Measurements from ENCODE around the gene MFNG. TPM values are rescaled to one million over a fixed set of nuclear protein-coding genes. Genes with fewer than 3 reads are reported as not detected.

MFNG gene
- total RNA-seq, 4 donors from 2014 or later: 11.7 to 24.9 (median 19.4) TPM

GRCh38 chr22:37498289-37498909 lies 12.2 kb upstream of the MFNG start:
- H3K27me3 ChIP-seq: no peaks in the 10 kb centered on the region

GRCh38 chr22:37497062-37497599 lies 10.9 kb upstream of the MFNG start:
- H3K36me3 ChIP-seq: peaks cover 0 to 65% (median 0%) of the 10 kb centered on the region in 3 donors
- no peaks in the 10 kb centered on the region for H3K9me3 ChIP-seq
- no peaks in the 10 kb centered on the region for H3K27me3 ChIP-seq
- H3K4me3 ChIP-seq: no peak overlapping the region
- WGBS, 2 donors: 80 to 81% methylated on average over 12 of the region's 12 CpGs
- peak overlapping the region in 1 of 4 donors; percentile 36 for H3K27ac ChIP-seq
- DNase-seq (ENCODE audit: low spot score in 2 of 2): no peak
- TF ChIP-seq EP300 (IDR thresholded peaks at IDR 0.05) (no peak), POLR2A (IDR thresholded peaks at IDR 0.05) (no peak)
- TF ChIP-seq, protein P1, sequence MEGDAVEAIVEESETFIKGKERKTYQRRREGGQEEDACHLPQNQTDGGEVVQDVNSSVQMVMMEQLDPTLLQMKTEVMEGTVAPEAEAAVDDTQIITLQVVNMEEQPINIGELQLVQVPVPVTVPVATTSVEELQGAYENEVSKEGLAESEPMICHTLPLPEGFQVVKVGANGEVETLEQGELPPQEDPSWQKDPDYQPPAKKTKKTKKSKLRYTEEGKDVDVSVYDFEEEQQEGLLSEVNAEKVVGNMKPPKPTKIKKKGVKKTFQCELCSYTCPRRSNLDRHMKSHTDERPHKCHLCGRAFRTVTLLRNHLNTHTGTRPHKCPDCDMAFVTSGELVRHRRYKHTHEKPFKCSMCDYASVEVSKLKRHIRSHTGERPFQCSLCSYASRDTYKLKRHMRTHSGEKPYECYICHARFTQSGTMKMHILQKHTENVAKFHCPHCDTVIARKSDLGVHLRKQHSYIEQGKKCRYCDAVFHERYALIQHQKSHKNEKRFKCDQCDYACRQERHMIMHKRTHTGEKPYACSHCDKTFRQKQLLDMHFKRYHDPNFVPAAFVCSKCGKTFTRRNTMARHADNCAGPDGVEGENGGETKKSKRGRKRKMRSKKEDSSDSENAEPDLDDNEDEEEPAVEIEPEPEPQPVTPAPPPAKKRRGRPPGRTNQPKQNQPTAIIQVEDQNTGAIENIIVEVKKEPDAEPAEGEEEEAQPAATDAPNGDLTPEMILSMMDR (IDR thresholded peaks at IDR 0.05): no peak
- H3K4me1 ChIP-seq: peaks cover 0 to 55% (median 20%) of the 10 kb centered on the region in 4 donors

More at GRCh38 chr22:37498289-37498909, 12.2 kb upstream of the MFNG start:
- 53 to 66% methylated on average over 12 to 14 of the region's 15 CpGs for WGBS, 2 donors
- Histone ChIP-seq H3K27ac (peak overlapping the region in 1 of 4 donors; percentile 85), H3K36me3 (peaks cover 0 to 52% (median 0%) of the 10 kb centered on the region in 3 donors), H3K4me1 (peaks cover 0 to 66% (median 25%) of the 10 kb centered on the region in 4 donors), H3K9me3 (no peaks in the 10 kb centered on the region), H3K4me3 (no peak overlapping the region)
- TF ChIP-seq, protein P1 (IDR thresholded peaks at IDR 0.05): peak; percentile 16 to 67 (median 32)
- TF ChIP-seq EP300 (IDR thresholded peaks at IDR 0.05) (no peak), POLR2A (IDR thresholded peaks at IDR 0.05) (no peak)
- no peak for DNase-seq (ENCODE audit: low spot score in 2 of 2)

GRCh38 chr22:37496651-37497050 lies 10.5 kb upstream of the MFNG start:
- H3K27me3 ChIP-seq: no peaks in the 10 kb centered on the region
- no peak overlapping the region for H3K4me3 ChIP-seq
- 79 to 80% methylated on average over 11 of the region's 11 CpGs for WGBS, 2 donors
- H3K27ac ChIP-seq: peak overlapping the region in 1 of 4 donors; percentile 36
- H3K4me1 ChIP-seq: peaks cover 0 to 50% (median 16%) of the 10 kb centered on the region in 4 donors
- TF ChIP-seq, protein P1 (IDR thresholded peaks at IDR 0.05): no peak
- no peak for TF ChIP-seq EP300 (IDR thresholded peaks at IDR 0.05)
- no peak for TF ChIP-seq POLR2A (IDR thresholded peaks at IDR 0.05)
- no peak for DNase-seq (ENCODE audit: low spot score in 2 of 2)
- H3K36me3 ChIP-seq: peaks cover 0 to 69% (median 0%) of the 10 kb centered on the region in 3 donors
- no peaks in the 10 kb centered on the region for H3K9me3 ChIP-seq

DNA sequence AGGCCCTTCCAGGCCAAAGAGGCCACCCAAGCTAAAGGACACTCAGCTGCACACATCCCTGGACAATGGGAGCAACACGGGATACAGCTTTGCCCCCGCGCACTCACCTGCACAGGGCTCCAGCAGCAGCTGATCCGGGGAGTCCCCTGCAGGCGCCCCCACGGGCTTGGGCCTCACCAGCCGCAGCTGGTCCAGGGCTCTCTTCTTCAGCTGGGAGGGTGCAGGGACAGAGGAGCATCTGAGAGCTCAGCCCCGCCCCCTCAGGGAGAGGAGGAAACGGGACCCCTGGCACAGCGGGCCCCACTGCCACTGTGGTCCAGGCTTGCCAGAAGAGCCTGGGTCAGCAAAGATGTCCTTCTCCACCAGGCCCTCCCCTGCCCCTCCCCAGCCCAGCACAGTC lies 7.8 kb upstream of the MFNG start:
- TF ChIP-seq EP300 (IDR thresholded peaks at IDR 0.05): no peak
- no peak for TF ChIP-seq POLR2A (IDR thresholded peaks at IDR 0.05)
- TF ChIP-seq, protein P1 (IDR thresholded peaks at IDR 0.05): no peak
- no peak overlapping the region for H3K27ac ChIP-seq
- no peaks in the 10 kb centered on the region for H3K9me3 ChIP-seq
- DNase-seq (ENCODE audit: low spot score in 2 of 2): no peak
- H3K36me3 ChIP-seq: peaks cover 0 to 78% (median 0%) of the 10 kb centered on the region in 3 donors
- WGBS, 2 donors: 88 to 100% methylated on average over 4 to 9 of the region's 10 CpGs
- peaks cover 0 to 24% (median 3%) of the 10 kb centered on the region in 4 donors for H3K4me1 ChIP-seq
- H3K27me3 ChIP-seq: no peaks in the 10 kb centered on the region
- no peak overlapping the region for H3K4me3 ChIP-seq
